H1 (cell line): ENCODE data around the gene CDC14B. TPM values are rescaled to one million over a fixed set of nuclear protein-coding genes. Genes with fewer than 3 reads are reported as not detected.

Experiments used
- CHD2 ChIP-seq: IDR thresholded peaks from 2 replicates; pipeline ENCODE4 v1.6.1; 2012; ENCODE audit warnings: low read length, improper control_type of control experiment
- CTBP2 ChIP-seq: IDR thresholded peaks from 2 replicates; pipeline ENCODE4 v1.7.0; 2011; ENCODE audit warnings: borderline replicate concordance, mild to moderate bottlenecking, moderate library complexity, mixed read lengths, low read length; ENCODE audit not compliant: insufficient read depth, insufficient read length
- SP1 ChIP-seq: IDR thresholded peaks from 2 replicates; pipeline ENCODE4 v1.6.1; 2011; ENCODE audit warnings: low read depth, low read length
- SRF ChIP-seq: IDR thresholded peaks from 2 replicates; pipeline ENCODE4 v1.6.1; 2011; ENCODE audit warnings: mild to moderate bottlenecking, low read depth, low read length, moderate library complexity
- polyA plus RNA-seq, 7 experiments: library from polyadenylated mRNA; depleted of rRNA in 3 of 7; stranded (reverse) in 5 of 7; unstranded in 2 of 7; fragments of >200 nt in 5 of 7; fragments of 200-250 nt in 2 of 7; gene quantifications; 1 replicate in 5 of 7; 2 replicates in 1 of 7; 4 replicates in 1 of 7; pipeline versions ENCODE4 v1.2.1 to v1.2.3, GENCODE V29; 2011 to 2013; ENCODE audit warnings: missing spikeins in 2 of 7, mixed read lengths in 2 of 7
- total RNA-seq: library from RNA; stranded (reverse); fragmentation: NEBNext Ultra II Directional; extraction: Animal tissue kit (Norgen Biotek cat#: 25700); gene quantifications from 2 replicates; pipeline ENCODE4 v1.2.1, GENCODE V29; 2021

CDC14B gene
- total and polyA plus RNA-seq, 2 of the 8 experiments (the other 6 are each of a cell fraction or from before 2014, with no cell fraction given), result 17.2 to 44.6 TPM

GRCh38 chr9:96581301-96581700 is 38.3 kb downstream of the CDC14B start (continued):
- TF ChIP-seq CTBP2 (no peak), SP1 (no peak), CHD2 (no peak), SRF (no peak)
